Astrocyte (in vitro differentiated cells and primary cell): ENCODE data around the gene ADORA2A.

ENCODE experiments used
- CTCF ChIP-seq: IDR thresholded peaks from 2 replicates; pipeline ENCODE4 v1.5.1; 2011; ENCODE audit warnings: low read depth, mild to moderate bottlenecking, inconsistent platforms, low read length, moderate library complexity; ENCODE audit not compliant: insufficient read depth
- EZH2 ChIP-seq: IDR thresholded peaks from 2 replicates; pipeline ENCODE4 v1.6.1; 2012; ENCODE audit warnings: mild to moderate bottlenecking, low read length, inconsistent platforms; ENCODE audit not compliant: insufficient read depth

- TF ChIP-seq CTCF (no peak), EZH2 (no peak)
These were observed 47.0 kb upstream of the ADORA2A start for GRCh38 chr22:24380220-24380904.
